Glutamatergic neuron (in vitro differentiated cells): ENCODE measurements around the gene RAB5A. TPM values are rescaled to one million over a fixed set of nuclear protein-coding genes. Genes with fewer than 3 reads are reported as not detected.

Experiments used
- DNase-seq: peaks from one replicate; pipeline ENCODE4 v3.0.0; 2022
- H3K27ac Mint-ChIP-seq: one replicate; pipeline ENCODE4 v1.8.0; 2020; ENCODE audit warnings: mild to moderate bottlenecking, mixed read lengths, inconsistent platforms; ENCODE audit not compliant: unreplicated experiment
- H3K27me3 Mint-ChIP-seq: one replicate; pipeline ENCODE4 v1.8.0; 2020; ENCODE audit warnings: mild to moderate bottlenecking, moderate library complexity, mixed read lengths, inconsistent platforms; ENCODE audit not compliant: unreplicated experiment
- H3K36me3 Mint-ChIP-seq: one replicate; pipeline ENCODE4 v1.8.0; 2020; ENCODE audit warnings: mild to moderate bottlenecking, mixed read lengths, inconsistent platforms; ENCODE audit not compliant: unreplicated experiment
- H3K4me1 Mint-ChIP-seq: one replicate; pipeline ENCODE4 v1.8.0; 2020; ENCODE audit warnings: mild to moderate bottlenecking, low read depth, mixed read lengths, inconsistent platforms; ENCODE audit not compliant: unreplicated experiment
- H3K4me3 Mint-ChIP-seq: one replicate; pipeline ENCODE4 v1.8.0; 2020; ENCODE audit warnings: mild to moderate bottlenecking, mixed read lengths, inconsistent platforms; ENCODE audit not compliant: unreplicated experiment
- H3K9me3 Mint-ChIP-seq: one replicate; pipeline ENCODE4 v1.8.0; 2020; ENCODE audit warnings: mild to moderate bottlenecking, moderate library complexity, mixed read lengths, inconsistent platforms; ENCODE audit not compliant: unreplicated experiment
- CTCF ChIP-seq: fragments of 200-600 bp; sonication (generic); IDR thresholded peaks from one replicate; pipeline ENCODE4 v1.5.0; 2021; ENCODE audit not compliant: partially characterized antibody, unreplicated experiment
- total RNA-seq: library from RNA; stranded (reverse); fragmentation: NEBNext Ultra II Directional; extraction: Animal tissue kit (Norgen Biotek cat#: 25700); gene quantifications from one replicate; pipeline ENCODE4 v1.2.1, GENCODE V29; 2021; ENCODE audit not compliant: unreplicated experiment

RAB5A gene
- total RNA-seq, 1 donor from 2014 or later: 81.8 TPM

- DNase-seq: no peak
- no peaks in the 10 kb centered on the region for H3K27me3 Mint-ChIP-seq
- H3K4me3 Mint-ChIP-seq: no peak overlapping the region
- TF ChIP-seq CTCF: no peak
- no peaks in the 10 kb centered on the region for H3K9me3 Mint-ChIP-seq
- no peaks in the 10 kb centered on the region for H3K36me3 Mint-ChIP-seq
- no peaks in the 10 kb centered on the region for H3K4me1 Mint-ChIP-seq
- H3K27ac Mint-ChIP-seq: no peak overlapping the region
Observed at GRCh38 chr3:19959505-19959904, 12.6 kb downstream of the RAB5A start.

GRCh38 chr3:19960696-19961095 is 13.8 kb downstream of the RAB5A start:
- H3K27me3 Mint-ChIP-seq: no peaks in the 10 kb centered on the region
- no peaks in the 10 kb centered on the region for H3K4me1 Mint-ChIP-seq
- no peak for TF ChIP-seq CTCF
- no peak overlapping the region for H3K27ac Mint-ChIP-seq
- H3K36me3 Mint-ChIP-seq: no peaks in the 10 kb centered on the region
- DNase-seq: no peak
- H3K9me3 Mint-ChIP-seq: no peaks in the 10 kb centered on the region
- no peak overlapping the region for H3K4me3 Mint-ChIP-seq

GRCh38 chr3:19961960-19962359 is 15.1 kb downstream of the RAB5A start:
- H3K4me1 Mint-ChIP-seq: no peaks in the 10 kb centered on the region
- TF ChIP-seq CTCF: no peak
- H3K4me3 Mint-ChIP-seq: no peak overlapping the region
- no peak for DNase-seq
- no peak overlapping the region for H3K27ac Mint-ChIP-seq
- H3K27me3 Mint-ChIP-seq: no peaks in the 10 kb centered on the region
- H3K36me3 Mint-ChIP-seq: no peaks in the 10 kb centered on the region
- H3K9me3 Mint-ChIP-seq: no peaks in the 10 kb centered on the region

GRCh38 chr3:19967208-19967607 is 20.3 kb downstream of the RAB5A start:
- DNase-seq: no peak
- no peak overlapping the region for H3K27ac Mint-ChIP-seq
- no peaks in the 10 kb centered on the region for H3K4me1 Mint-ChIP-seq
- no peak overlapping the region for H3K4me3 Mint-ChIP-seq
- no peaks in the 10 kb centered on the region for H3K9me3 Mint-ChIP-seq
- no peaks in the 10 kb centered on the region for H3K36me3 Mint-ChIP-seq
- H3K27me3 Mint-ChIP-seq: no peaks in the 10 kb centered on the region
- TF ChIP-seq CTCF: no peak

GRCh38 chr3:19967812-19968211 is 20.9 kb downstream of the RAB5A start:
- H3K27ac Mint-ChIP-seq: no peak overlapping the region
- no peaks in the 10 kb centered on the region for H3K36me3 Mint-ChIP-seq
- TF ChIP-seq CTCF: no peak
- no peak overlapping the region for H3K4me3 Mint-ChIP-seq
- no peak for DNase-seq
- no peaks in the 10 kb centered on the region for H3K4me1 Mint-ChIP-seq
- no peaks in the 10 kb centered on the region for H3K9me3 Mint-ChIP-seq
- no peaks in the 10 kb centered on the region for H3K27me3 Mint-ChIP-seq
